GM12878 (cell line): ENCODE results near the gene FZD8.

ENCODE experiments used
- CEBPZ ChIP-seq: fragments of 150-350 bp; IDR thresholded peaks from 2 replicates; pipeline ENCODE4 v1.6.1; 2016; ENCODE audit warnings: low read depth, low read length
- CHD1 ChIP-seq: IDR thresholded peaks from 2 replicates; pipeline ENCODE4 v1.6.1; 2012; ENCODE audit warnings: low read depth, low read length, improper control_type of control experiment
- CHD2 ChIP-seq: IDR thresholded peaks from 2 replicates; pipeline ENCODE4 v1.6.1; 2011; ENCODE audit warnings: low read depth, low read length, improper control_type of control experiment, borderline replicate concordance
- CTCF ChIP-seq, 3 experiments: IDR thresholded peaks in 2 of 3; conservative IDR thresholded peaks in 1 of 3; 2 replicates each; pipeline ENCODE4 v1.5.1; 2011; ENCODE audit warnings: low read depth in 3 of 3, low read length in 3 of 3, mild to moderate bottlenecking in 3 of 3, control low read depth in 2 of 3, moderate library complexity in 2 of 3, inconsistent platforms in 1 of 3, mixed read lengths in 1 of 3; ENCODE audit not compliant: control insufficient read depth in 2 of 3, insufficient read depth in 1 of 3; ENCODE audit errors: extremely low read depth in 1 of 3
- E4F1 ChIP-seq: fragments of 450-650 bp; IDR thresholded peaks from 2 replicates; pipeline ENCODE4 v1.6.1; 2018; ENCODE audit warnings: borderline replicate concordance, mild to moderate bottlenecking; ENCODE audit not compliant: partially characterized antibody
- EGR1 ChIP-seq, 2 experiments: IDR thresholded peaks; 1 replicate in 1 of 2; 2 replicates in 1 of 2; pipeline ENCODE4 v1.6.1; 2011 to 2012; ENCODE audit warnings: low read depth in 2 of 2, low read length in 2 of 2, borderline replicate concordance in 1 of 2, mild to moderate bottlenecking in 1 of 2, moderate library complexity in 1 of 2
- EP300 ChIP-seq, 2 experiments: fragments of 150-350 bp in 1 of 2; IDR thresholded peaks; 2 replicates each; pipeline ENCODE4 v1.6.1; 2011 to 2012; ENCODE audit warnings: low read depth in 2 of 2, low read length in 2 of 2, borderline replicate concordance in 1 of 2, improper control_type of control experiment in 1 of 2, inconsistent platforms in 1 of 2; ENCODE audit not compliant: control insufficient read depth in 1 of 2
- FOS ChIP-seq: IDR thresholded peaks from 3 replicates; pipeline ENCODE4 v1.6.1; 2011; ENCODE audit warnings: borderline replicate concordance; ENCODE audit not compliant: insufficient read length; ENCODE audit errors: extremely low read depth
- HDAC2 ChIP-seq: fragments of 200-600 bp; sonication (generic); IDR thresholded peaks from 2 replicates; pipeline ENCODE4 v1.6.1; 2017
- JUND ChIP-seq: IDR thresholded peaks from 2 replicates; pipeline ENCODE4 v1.6.1; 2012; ENCODE audit warnings: low read depth, mild to moderate bottlenecking, low read length, improper control_type of control experiment, moderate library complexity
- POLR2A ChIP-seq: IDR thresholded peaks from 2 replicates; pipeline ENCODE4 v1.6.1; 2011; ENCODE audit warnings: low read depth, mild to moderate bottlenecking, low read length
- RFX5 ChIP-seq: IDR thresholded peaks from 2 replicates; pipeline ENCODE4 v1.6.1; 2011; ENCODE audit warnings: low read depth, low read length, improper control_type of control experiment
- ZNF24 ChIP-seq: fragments of 450-650 bp; IDR thresholded peaks from 2 replicates; pipeline ENCODE4 v1.6.1; 2017; ENCODE audit warnings: antibody characterized with exemption, mild to moderate bottlenecking

DNA sequence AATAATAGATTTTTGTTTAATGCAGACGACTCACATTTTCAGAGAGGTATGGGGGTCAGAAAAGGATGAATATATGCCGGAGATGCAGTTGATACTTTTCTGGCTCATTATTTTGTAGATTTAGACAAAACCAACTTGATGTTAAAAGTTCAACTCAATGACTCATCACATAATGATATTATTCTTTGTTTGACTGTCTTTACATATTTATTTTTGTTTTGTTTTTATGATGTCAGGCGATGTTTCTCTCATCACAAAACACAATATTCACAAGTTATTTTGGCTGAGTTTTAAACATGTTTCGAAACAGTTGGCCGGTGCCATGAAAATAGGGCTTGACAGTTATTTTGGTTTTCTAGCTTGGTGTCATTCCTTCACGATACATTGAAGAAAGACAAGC is 35.7 kb downstream of the FZD8 start:
- TF ChIP-seq EGR1 (IDR thresholded peaks at IDR 0.05; ENCODE audit: borderline replicate concordance in 1 of 2, low read depth in 2 of 2, low read length in 2 of 2) (no peak), POLR2A (no peak), E4F1 (no peak), CTCF (IDR thresholded peaks at IDR 0.05 in 2 of 3, conservative IDR thresholded peaks at IDR 0.05 in 1 of 3; ENCODE audit: control insufficient read depth in 2 of 3, extremely low read depth in 1 of 3, insufficient read depth in 1 of 3, low read depth in 3 of 3, low read length in 3 of 3) (no peak), RFX5 (no peak), ZNF24 (no peak), CHD2 (no peak), CHD1 (no peak), HDAC2 (no peak), JUND (no peak), CEBPZ (no peak), EP300 (IDR thresholded peaks at IDR 0.05; ENCODE audit: borderline replicate concordance in 1 of 2, control insufficient read depth in 1 of 2, low read depth in 2 of 2, low read length in 2 of 2) (no peak), FOS (no peak)
